ENCODE data around the gene FOXF1.

FOXF1 gene

GRCh38 chr16:86510465-86511261 is at the start of gene FOXF1:
Gene FOXF1 (plus strand): TSS chr16:86510527. CDS start chr16:86510570, 43 bp downstream.
- no peak for DNase-seq (ENCODE audit: low spot score)

GRCh38 chr16:86461037-86461436 is 49.3 kb upstream of the FOXF1 start:
- no peak for DNase-seq (ENCODE audit: low spot score)

DNA sequence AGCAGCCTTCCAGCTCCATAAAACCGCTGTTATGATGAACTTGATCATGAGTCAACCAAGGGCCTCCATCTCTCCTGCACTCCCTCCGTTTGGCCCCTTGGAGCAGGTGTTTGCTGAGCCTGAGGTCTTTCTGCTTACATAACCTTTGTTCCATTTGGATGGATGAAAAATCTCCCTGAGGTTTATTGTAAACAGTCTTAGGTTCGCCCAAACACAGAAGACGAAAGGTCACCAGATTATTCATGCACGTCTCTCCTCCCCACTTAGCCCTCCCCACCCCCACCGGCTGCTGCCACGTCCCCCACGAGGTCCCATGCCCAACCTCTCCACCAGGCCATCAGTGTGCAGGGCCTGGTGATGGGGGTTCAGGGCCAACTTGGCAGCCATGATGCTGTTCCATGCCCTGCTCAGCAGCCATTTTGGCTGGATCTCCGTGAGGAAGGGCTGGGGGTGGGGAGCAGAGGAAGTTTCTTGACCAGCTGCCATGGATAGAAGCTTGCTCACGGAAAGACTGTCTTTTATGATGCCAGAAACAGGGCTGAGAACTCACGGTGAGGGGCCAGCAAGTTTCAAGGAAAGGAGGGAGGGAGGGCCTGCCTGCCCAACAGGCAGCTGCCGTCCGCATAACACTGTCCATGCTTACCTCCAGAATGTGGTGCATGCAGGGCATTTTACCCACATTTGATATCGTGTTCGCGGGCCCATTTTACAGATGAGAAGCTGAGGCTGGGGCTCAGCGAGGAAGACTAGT is 47.8 kb upstream of the FOXF1 start:
- no peak for DNase-seq (ENCODE audit: low spot score)

DNA sequence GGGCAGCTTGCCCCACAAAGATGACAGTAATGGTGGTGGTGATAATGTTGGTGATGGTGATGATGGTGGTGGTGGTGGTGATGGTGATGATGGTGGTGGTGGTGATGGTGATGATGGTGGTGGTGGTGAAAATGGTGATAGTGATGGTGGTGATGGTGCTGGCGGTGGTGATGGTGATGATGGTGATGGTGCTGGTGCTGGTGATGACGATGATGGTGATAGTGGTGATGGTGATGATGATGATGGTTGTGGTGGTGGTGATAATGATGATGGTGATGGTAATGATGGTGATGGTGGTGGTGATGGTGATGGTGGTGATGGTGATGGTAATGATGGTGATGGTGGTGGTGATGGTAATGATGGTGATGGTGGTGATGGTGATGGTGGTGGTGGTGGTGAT is 46.3 kb upstream of the FOXF1 start:
- DNase-seq (ENCODE audit: low spot score), result no peak

GRCh38 chr16:86465434-86465833 is 44.9 kb upstream of the FOXF1 start:
- DNase-seq (ENCODE audit: low spot score), result no peak

DNA sequence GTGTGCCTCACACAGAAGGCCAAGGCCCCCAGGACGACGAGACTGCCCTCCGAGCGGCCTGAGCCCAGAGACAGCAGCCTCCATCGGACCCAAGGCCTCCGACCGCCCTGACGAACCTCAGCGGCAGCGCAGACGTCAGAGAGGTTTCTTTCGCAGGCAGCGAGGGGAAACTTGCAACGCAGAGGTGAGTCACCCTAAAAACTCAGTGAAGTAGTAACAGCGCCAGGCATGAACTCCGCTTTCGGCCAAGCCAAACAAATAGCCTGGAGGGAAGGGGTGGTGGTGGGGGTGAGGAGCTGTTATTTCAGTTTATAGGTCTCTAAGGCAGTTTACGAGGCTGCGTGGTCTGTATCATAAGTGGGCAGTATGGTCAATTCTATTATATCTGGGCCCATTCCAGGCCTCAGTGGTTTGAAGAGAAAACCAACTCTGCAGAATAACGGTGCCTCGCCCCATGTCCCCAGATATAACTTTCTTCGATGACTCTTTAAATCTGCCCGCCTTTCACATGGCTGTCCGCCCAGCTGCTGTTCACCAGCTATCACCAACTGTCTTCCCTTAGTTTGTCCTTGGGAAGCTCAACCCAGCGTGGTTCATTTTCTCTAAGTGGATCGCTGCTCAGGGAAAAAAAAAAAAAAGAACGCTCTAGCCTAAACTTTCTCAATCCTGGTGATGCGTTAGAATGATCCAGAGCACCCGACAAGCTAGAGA is 43.5 kb upstream of the FOXF1 start:
- DNase-seq (ENCODE audit: low spot score), result no peak

DNA sequence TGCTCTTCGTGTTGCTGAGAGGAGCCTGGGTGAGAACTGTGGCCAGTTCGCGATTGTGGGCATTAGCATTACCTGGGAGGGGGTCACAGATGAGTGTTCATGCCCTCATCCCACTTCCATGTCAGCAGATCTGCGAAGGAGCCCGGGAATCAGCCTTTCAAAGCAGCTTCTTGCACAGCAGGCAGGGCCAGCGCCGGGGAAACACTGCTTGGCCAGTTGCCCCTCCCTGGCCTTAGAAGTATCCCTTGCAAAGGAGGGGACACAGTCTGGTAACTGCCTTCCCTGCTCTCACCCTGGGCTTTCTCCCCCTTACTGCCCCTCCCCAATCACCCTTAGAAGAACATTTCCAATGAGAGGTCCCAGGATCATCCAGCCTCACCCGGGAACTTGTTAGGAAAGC is 42.8 kb upstream of the FOXF1 start:
- DNase-seq (ENCODE audit: low spot score), result no peak

DNA sequence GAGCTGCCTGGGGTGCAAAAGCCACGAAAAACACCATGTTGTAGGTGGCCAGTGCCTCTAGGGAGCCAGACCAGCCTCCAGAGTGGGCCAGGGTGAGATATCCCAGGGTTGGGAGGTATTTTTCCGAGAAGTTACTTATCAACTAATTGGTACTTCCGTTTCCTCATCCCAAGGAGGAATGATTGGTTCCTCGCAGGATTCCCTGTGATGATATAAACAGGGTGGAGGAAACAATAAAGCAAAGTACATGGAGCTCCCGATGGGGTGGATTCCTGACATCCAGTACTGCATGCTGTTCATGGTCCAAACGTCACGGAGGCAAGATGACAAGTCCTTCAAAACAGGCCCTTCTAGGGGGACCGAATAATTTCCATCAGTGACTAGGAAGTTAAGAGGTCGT is 39.4 kb upstream of the FOXF1 start:
- no peak for DNase-seq (ENCODE audit: low spot score)

GRCh38 chr16:86471896-86472295 is 38.4 kb upstream of the FOXF1 start:
- no peak for DNase-seq (ENCODE audit: low spot score)

GRCh38 chr16:86472366-86472765 is 38.0 kb upstream of the FOXF1 start:
- no peak for DNase-seq (ENCODE audit: low spot score)

GRCh38 chr16:86476956-86477534 is 33.3 kb upstream of the FOXF1 start:
- no peak for DNase-seq (ENCODE audit: low spot score)

GRCh38 chr16:86477642-86478041 is 32.7 kb upstream of the FOXF1 start:
- DNase-seq (ENCODE audit: low spot score), result no peak

DNA sequence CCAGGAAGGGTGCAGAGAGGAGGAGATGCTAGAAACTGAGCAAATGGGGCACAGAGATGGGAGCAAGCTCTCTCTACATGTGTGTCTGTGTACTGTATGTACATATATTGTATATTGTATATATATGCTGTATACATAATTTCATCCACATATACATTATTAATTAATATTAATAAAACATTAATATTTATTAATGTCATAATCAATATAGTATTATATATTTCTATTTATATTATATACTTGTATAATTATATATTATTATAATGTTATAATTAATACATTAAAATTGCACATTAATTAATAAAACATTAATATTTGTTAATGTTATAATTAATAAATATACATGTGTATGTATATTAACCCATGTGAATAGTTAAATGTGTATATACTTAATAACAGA is 31.5 kb upstream of the FOXF1 start:
- no peak for DNase-seq (ENCODE audit: low spot score)

DNA sequence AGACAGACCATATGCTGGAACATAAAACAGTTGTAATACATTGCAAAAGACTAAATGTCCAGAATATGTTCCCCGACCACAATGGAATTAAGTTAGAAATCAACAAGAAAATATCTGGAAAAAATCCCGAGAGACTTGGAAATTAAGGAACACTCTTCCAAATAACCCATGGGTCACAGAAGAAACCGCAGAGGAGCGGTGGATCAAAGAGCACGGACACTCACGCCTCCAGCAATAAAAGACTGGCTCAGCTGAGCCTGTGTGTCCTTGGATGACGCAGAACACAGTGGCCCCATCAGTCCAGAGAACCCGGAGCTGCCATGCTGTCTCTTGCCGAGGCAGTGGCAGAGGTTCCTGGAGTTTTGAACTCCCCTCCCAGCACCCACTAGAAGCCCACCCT is 30.9 kb upstream of the FOXF1 start:
- no peak for DNase-seq (ENCODE audit: low spot score)

- DNase-seq (ENCODE audit: low spot score), result no peak
Measured at GRCh38 chr16:86480444-86480843, 29.9 kb upstream of the FOXF1 start.

GRCh38 chr16:86481607-86482006 is 28.7 kb upstream of the FOXF1 start:
- DNase-seq (ENCODE audit: low spot score), result no peak

DNA sequence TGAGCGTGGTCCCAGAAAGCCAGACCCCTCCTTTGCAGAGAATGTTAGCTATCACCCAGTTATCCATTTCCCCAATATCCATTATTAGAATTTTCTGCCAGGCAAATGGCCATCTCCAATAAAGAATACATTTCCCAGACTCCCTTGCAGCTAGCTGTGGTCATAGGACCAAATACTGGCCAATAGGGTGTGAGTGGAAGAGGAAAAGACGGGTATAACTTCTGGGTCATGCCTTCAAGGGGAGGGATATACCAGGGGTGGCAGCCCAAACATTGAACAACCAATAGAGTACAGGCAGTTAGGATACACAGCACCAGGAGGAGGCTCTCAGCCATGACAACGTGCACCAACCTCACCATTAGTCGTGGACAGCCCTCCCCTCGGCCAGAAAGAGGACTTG is 26.1 kb upstream of the FOXF1 start:
- peak; percentile 21 for DNase-seq (ENCODE audit: low spot score)

- no peak for DNase-seq (ENCODE audit: low spot score)
Measured at GRCh38 chr16:86485746-86486145, 24.6 kb upstream of the FOXF1 start.

DNA sequence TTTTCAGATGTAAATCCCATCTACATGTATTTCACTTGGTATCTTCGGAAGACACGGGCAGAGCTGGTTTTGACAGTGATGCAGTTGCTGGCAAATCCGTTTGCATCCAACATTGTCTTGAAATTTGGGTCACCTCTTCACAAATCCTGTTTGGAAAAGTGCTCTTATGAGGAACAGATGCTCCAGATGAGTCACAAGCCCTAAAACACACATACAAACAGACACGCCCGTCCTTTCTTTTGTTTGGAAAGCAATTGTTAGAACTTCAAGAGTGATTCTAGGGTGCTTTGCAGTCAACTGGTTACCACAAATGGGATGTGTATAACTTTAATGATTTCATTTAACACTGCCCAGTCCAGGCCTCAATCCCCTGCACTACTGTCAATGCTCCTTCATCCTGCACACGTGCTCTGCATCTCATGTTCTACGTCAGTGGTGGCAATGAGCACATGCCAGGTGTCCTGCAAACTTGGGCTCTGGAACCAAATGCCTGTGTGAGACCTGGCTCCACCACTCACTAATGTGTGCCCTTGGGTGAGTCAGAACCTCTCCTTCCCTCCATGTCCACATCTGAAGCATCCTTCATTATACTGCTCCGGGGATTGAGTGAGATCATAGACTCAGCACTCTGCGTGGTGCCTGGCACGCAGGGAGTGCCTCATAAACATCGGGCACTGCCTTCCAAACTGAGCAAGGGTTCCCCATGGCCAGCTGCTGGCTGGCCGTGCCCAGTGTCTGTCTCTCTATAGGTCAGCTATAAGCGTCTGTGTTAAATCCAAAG is 19.3 kb upstream of the FOXF1 start:
- no peak for DNase-seq (ENCODE audit: low spot score)

DNA sequence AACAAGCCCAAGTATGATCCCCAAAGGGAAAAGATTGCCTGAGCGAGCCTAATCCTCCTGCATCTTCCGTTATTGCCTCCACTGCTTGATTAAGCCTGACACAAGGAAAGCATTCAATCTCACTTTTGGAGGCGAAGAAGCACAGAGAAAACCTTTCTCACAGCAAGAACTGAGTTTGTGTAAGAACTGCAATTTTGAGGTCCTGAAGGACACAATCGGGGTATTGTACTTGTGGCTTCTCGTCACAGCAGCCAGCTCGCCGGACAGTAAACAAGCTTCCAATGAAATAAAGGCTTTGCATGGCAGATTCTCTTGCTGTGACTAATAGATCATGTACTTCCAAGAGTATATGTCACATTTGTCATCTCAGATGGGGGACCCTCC is 18.7 kb upstream of the FOXF1 start:
- DNase-seq (ENCODE audit: low spot score), result no peak

DNA sequence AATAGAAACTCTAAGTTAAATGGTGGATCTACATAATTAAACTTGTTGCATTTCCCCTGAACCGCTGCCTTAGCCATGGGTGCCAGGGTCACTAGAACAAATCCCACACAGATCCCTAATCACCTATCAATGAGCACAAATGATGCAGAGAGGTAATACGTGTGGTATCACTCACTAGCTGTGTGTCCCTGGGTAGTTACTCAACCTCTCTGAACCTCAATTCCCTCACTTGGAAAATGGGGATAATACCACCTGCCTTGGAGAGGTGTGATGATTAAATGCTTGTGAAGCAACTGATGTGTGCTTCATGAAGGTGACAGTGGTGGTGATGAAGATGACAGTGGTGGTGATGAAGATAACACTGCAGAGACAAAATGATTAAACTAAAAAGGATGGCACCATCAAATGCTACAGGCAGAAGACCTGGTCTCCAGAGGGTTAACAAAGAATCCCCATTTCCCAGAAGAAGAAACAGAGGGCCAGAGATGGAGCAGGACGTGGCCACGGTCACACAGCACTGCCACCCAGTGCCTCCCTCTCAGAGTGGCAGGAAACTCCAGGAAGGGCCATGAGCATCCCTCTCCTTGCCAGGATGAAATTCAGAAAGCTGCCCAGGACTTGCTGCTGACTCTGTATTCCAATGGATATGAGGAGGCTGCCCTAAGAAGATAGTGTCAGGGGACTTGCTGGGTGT is 17.9 kb upstream of the FOXF1 start:
- DNase-seq (ENCODE audit: low spot score), result no peak
